MM.1S (cell line): Measurements from ENCODE around the gene TRPM2.

ENCODE experiments used
- CTCF ChIP-seq: fragments of 300-600 bp; sonication (generic); IDR thresholded peaks from 2 replicates; pipeline ENCODE4 v1.5.1; 2016; ENCODE audit warnings: antibody characterized with exemption, low read length, mixed read lengths
- EZH2 ChIP-seq: fragments of 300-600 bp; sonication (generic); optimal IDR thresholded peaks from 2 replicates; pipeline ENCODE3; 2017; ENCODE audit warnings: low read depth, mild to moderate bottlenecking, antibody characterized with exemption, low read length, mixed read lengths
- EZH2phosphoT487 ChIP-seq: fragments of 300-600 bp; sonication (generic); IDR thresholded peaks from 2 replicates; pipeline ENCODE4 v1.6.1; 2018; ENCODE audit warnings: antibody characterized with exemption, low read length

GRCh38 chr21:44357064-44357837, 3.8 kb downstream of the TRPM2 start:
- TF ChIP-seq EZH2phosphoT487 (no peak), EZH2 (no peak), CTCF (no peak)
